Endothelial cell of umbilical vein (primary cell): ENCODE results near the gene PXYLP1. TPM values are rescaled to one million over a fixed set of nuclear protein-coding genes. Genes with fewer than 3 reads are reported as not detected.

Source experiments
- BruUV-seq: library from RNA; stranded (reverse); fragments of 400-500 nt; replicated peaks from 2 replicates; lab custom pipeline; 2021; lab: Mats Ljungman, UMichigan
- CTCF ChIA-PET: fragments of 300-600, 350-600 bp; sonication (Branson Sonifier 250); formaldehyde crosslinking; loops from one replicate; lab custom pipeline; 2021; ENCODE audit warnings: antibody characterized with exemption, inconsistent platforms; lab: Charles Lee
- POLR2A ChIA-PET: fragments of 300-600, 350-600 bp; sonication (Branson Sonifier 250); formaldehyde crosslinking; loops from one replicate; lab custom pipeline; 2021; ENCODE audit warnings: antibody characterized with exemption, inconsistent platforms; lab: Charles Lee
- DNase-seq: peaks from one replicate; pipeline ENCODE4 v3.0.0-alpha.2; 2011; ENCODE audit warnings: low read depth, low spot score
- FAIRE-seq: peaks from 2 replicates; lab custom pipeline; 2011; peaks lifted over from hg19 to GRCh38; lab: Jason Lieb, UNC
- H2AFZ ChIP-seq: 2 replicates; pipeline ENCODE4 v1.6.0; 2012; ENCODE audit warnings: low read depth, low read length, control low read depth, inconsistent platforms
- H3K27ac ChIP-seq: 2 replicates; pipeline ENCODE4 v1.5.1; 2011; ENCODE audit warnings: low read depth, mild to moderate bottlenecking, control low read depth, low read length, moderate library complexity; ENCODE audit not compliant: insufficient read depth
- H3K27me3 ChIP-seq, 2 experiments: 2 replicates each; pipeline versions ENCODE4 v1.6.0 to v1.6.1; 2011; ENCODE audit warnings: low read length in 2 of 2, mixed read lengths in 1 of 2; ENCODE audit not compliant: control insufficient read depth in 2 of 2, insufficient read depth in 2 of 2
- H3K36me3 ChIP-seq, 2 experiments: 2 replicates in 1 of 2; 3 replicates in 1 of 2; pipeline ENCODE4 v1.5.1; 2011; ENCODE audit warnings: low read length in 2 of 2, mild to moderate bottlenecking in 1 of 2, moderate library complexity in 1 of 2; ENCODE audit not compliant: control insufficient read depth in 2 of 2, insufficient read depth in 2 of 2; ENCODE audit errors: extremely low read depth in 1 of 2
- H3K4me1 ChIP-seq: 3 replicates; pipeline ENCODE4 v1.5.1; 2011; ENCODE audit warnings: mild to moderate bottlenecking, low read length; ENCODE audit not compliant: control insufficient read depth, insufficient read depth; ENCODE audit errors: extremely low read depth
- H3K4me2 ChIP-seq: 2 replicates; pipeline ENCODE4 v1.6.1; 2011; ENCODE audit warnings: low read length, control low read depth, mixed read lengths; ENCODE audit not compliant: insufficient read depth
- H3K4me3 ChIP-seq, 3 experiments: fragments of 200-600 bp in 1 of 3; sonication (generic), shearing (Covaris generic) in 1 of 3; replicated peaks in 1 of 3; 2 replicates each; pipeline ENCODE4 v1.5.1; 2011 to 2016; ENCODE audit warnings: control low read depth in 3 of 3, low read length in 3 of 3, mild to moderate bottlenecking in 2 of 3, inconsistent platforms in 1 of 3, low read depth in 1 of 3, moderate library complexity in 1 of 3; ENCODE audit not compliant: insufficient read depth in 1 of 3
- H3K79me2 ChIP-seq: 2 replicates; pipeline ENCODE4 v1.6.0; 2012; ENCODE audit warnings: low read length, inconsistent platforms; ENCODE audit not compliant: control insufficient read depth, insufficient read depth
- H3K9ac ChIP-seq: replicated peaks from 2 replicates; pipeline ENCODE3; 2011; ENCODE audit warnings: low read length, control low read depth; ENCODE audit not compliant: insufficient read depth; ENCODE audit errors: extremely low read depth
- H3K9me1 ChIP-seq: replicated peaks from 3 replicates; pipeline ENCODE4 v1.6.0; 2011; ENCODE audit warnings: mild to moderate bottlenecking, low read length; ENCODE audit not compliant: control insufficient read depth, insufficient read depth; ENCODE audit errors: extremely low read depth
- H3K9me3 ChIP-seq: replicated peaks from 2 replicates; pipeline ENCODE4 v1.5.1; 2012; ENCODE audit warnings: low read length, inconsistent platforms; ENCODE audit not compliant: control insufficient read depth, insufficient read depth
- H4K20me1 ChIP-seq: replicated peaks from 2 replicates; pipeline ENCODE3; 2011; ENCODE audit warnings: mild to moderate bottlenecking, low read length; ENCODE audit not compliant: control insufficient read depth, insufficient read depth; ENCODE audit errors: extremely low read depth
- EZH2 ChIP-seq: IDR thresholded peaks from 2 replicates; pipeline ENCODE4 v1.6.1; 2012; ENCODE audit warnings: borderline replicate concordance, low read depth, mild to moderate bottlenecking, moderate library complexity, low read length, inconsistent platforms; ENCODE audit not compliant: severe bottlenecking
- FOS ChIP-seq: IDR thresholded peaks from 2 replicates; pipeline ENCODE4 v1.6.1; 2011; ENCODE audit warnings: mild to moderate bottlenecking, low read length, moderate library complexity, borderline replicate concordance; ENCODE audit not compliant: insufficient read depth
- GATA2 ChIP-seq: IDR thresholded peaks from 2 replicates; pipeline ENCODE4 v1.7.0; 2011; ENCODE audit warnings: low read depth, mild to moderate bottlenecking, moderate library complexity, mixed read lengths, low read length; ENCODE audit not compliant: insufficient read length, insufficient read depth
- JUN ChIP-seq: IDR thresholded peaks from 2 replicates; pipeline ENCODE4 v1.6.1; 2011; ENCODE audit warnings: borderline replicate concordance, low read depth; ENCODE audit not compliant: insufficient read length, insufficient read depth
- MAX ChIP-seq: IDR thresholded peaks from 2 replicates; pipeline ENCODE4 v1.6.1; 2011; ENCODE audit not compliant: insufficient read depth, insufficient read length
- MYC ChIP-seq: IDR thresholded peaks from one replicate; pipeline ENCODE4 v1.6.1; 2011; ENCODE audit warnings: mild to moderate bottlenecking, low read depth, low read length
- POLR2A ChIP-seq: IDR thresholded peaks from 2 replicates; pipeline ENCODE4 v1.6.1; 2012; ENCODE audit warnings: low read depth, mild to moderate bottlenecking, control low read depth, low read length
- POLR2AphosphoS5 ChIP-seq: IDR thresholded peaks from 2 replicates; pipeline ENCODE4 v1.6.1; 2012; ENCODE audit warnings: low read depth, mild to moderate bottlenecking, control low read depth, low read length, moderate library complexity; ENCODE audit not compliant: insufficient read depth
- dilution Hi-C: fragments of 300-500 bp; cut with MboI; formaldehyde crosslinking; loops from one replicate; pipeline ENCODE4 v1.15.0; 2019; ENCODE audit warnings: low sequenced_read_pairs; ENCODE audit not compliant: extremely low pct_ligation_motif_present
- intact Hi-C: fragments of 100-400 bp; cut with micrococcal nuclease; formaldehyde crosslinking; loops from one replicate; pipeline ENCODE4 v1.10.0; 2022
- polyA plus RNA-seq, 4 experiments: library from polyadenylated mRNA; depleted of rRNA in 3 of 4; stranded (reverse) in 3 of 4; unstranded in 1 of 4; fragments of >200 nt; gene quantifications; 2 replicates each; pipeline versions ENCODE4 v1.2.1 to v1.2.3, GENCODE V29; 2011 to 2012; ENCODE audit warnings: missing spikeins in 1 of 4
- total RNA-seq: library from RNA; stranded (reverse); gene quantifications from 2 replicates; pipeline ENCODE4 v1.2.3, GENCODE V29; 2021
- TF ChIP-seq, protein P1 (sequence below), 2 donors: IDR thresholded peaks; 1 replicate in 1 of 2; 2 replicates in 1 of 2; pipeline ENCODE4 v1.5.1; 2011; ENCODE audit warnings: low read length in 2 of 2, mild to moderate bottlenecking in 2 of 2, moderate library complexity in 2 of 2, control low read depth in 1 of 2, inconsistent platforms in 1 of 2, low read depth in 1 of 2; ENCODE audit not compliant: insufficient read depth in 1 of 2; ENCODE audit errors: extremely low read depth in 1 of 2

PXYLP1 gene
- total and polyA plus RNA-seq, 2 donors (not counting 3 experiments of a cell fraction or from before 2014, with no cell fraction given) = 0.84 to 1.7 TPM

DNA sequence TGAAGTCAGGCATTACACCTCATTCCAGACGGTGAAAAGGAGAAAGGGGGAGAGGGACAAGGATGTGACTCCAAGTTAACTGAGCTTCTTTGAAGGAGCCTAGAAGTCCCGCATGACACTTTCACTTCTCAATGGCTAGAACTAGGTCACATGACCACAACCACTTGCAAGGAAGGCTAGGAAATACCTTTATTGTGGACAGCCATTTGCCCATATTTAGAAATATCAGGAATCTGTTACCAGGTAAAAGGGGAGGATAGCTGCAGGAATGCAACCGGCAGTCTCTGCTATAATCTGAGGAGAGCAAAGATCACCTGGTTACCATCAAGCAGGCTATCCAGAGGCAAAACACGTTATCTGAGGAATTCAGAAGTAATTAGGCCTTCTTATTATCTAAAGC lies 28.9 kb upstream of the PXYLP1 start:
- Histone ChIP-seq H3K4me3 (no peak overlapping the region), H3K27me3 (peaks cover 0 to 8% of the 10 kb centered on the region in 2 experiments), H3K9ac (no peak overlapping the region), H4K20me1 (no peaks in the 10 kb centered on the region), H3K36me3 (no peaks in the 10 kb centered on the region), H3K79me2 (no peaks in the 10 kb centered on the region), H2AFZ (no peak overlapping the region), H3K4me2 (no peak overlapping the region), H3K9me1 (no peaks in the 10 kb centered on the region), H3K9me3 (no peaks in the 10 kb centered on the region), H3K27ac (no peak overlapping the region), H3K4me1 (no peaks in the 10 kb centered on the region)
- TF ChIP-seq POLR2AphosphoS5 (no peak), JUN (no peak), GATA2 (no peak)
- intact Hi-C loops = no loop called here
- ChIA-PET POLR2A (no interaction called here), CTCF (no interaction called here)
- FAIRE-seq (no peak), DNase-seq (no peak)
- no TSS peak for BruUV-seq
- dilution Hi-C loops = no loop called here

DNA sequence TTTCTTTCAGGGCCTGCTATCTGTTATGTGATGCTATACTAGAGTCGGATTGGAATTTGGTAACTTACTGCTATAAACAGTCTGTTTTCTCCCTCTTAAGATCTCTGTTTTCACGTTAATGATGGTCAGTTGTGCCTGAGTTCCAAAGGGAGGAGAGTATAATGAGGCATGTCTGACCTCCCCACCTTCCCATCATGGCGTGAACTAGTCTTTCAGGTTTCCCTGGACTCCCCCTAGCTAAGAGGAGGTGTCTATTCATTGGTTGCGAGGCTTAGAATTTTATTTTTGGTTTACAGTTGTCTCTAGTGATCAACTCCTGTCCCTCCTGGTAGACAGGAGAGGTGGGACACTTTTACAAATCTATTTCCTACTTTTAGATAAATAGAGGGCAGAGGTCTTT lies 27.8 kb upstream of the PXYLP1 start:
- CTCF ChIA-PET = no interaction called here
- dilution Hi-C loops (no loop called here), intact Hi-C loops (no loop called here)
- H3K9me1 ChIP-seq = no peaks in the 10 kb centered on the region
- H3K79me2 ChIP-seq = no peaks in the 10 kb centered on the region
- POLR2A ChIA-PET = no interaction called here
- no peak overlapping the region for H2AFZ ChIP-seq
- no peak overlapping the region for H3K9ac ChIP-seq
- H3K4me3 ChIP-seq = no peak overlapping the region
- TF ChIP-seq EZH2 = no peak
- no peak for TF ChIP-seq GATA2
- no peak for TF ChIP-seq FOS
- no peak for TF ChIP-seq POLR2A
- no peak for TF ChIP-seq MAX
- TF ChIP-seq POLR2AphosphoS5 = no peak
- TF ChIP-seq MYC = no peak
- TF ChIP-seq, protein P1, sequence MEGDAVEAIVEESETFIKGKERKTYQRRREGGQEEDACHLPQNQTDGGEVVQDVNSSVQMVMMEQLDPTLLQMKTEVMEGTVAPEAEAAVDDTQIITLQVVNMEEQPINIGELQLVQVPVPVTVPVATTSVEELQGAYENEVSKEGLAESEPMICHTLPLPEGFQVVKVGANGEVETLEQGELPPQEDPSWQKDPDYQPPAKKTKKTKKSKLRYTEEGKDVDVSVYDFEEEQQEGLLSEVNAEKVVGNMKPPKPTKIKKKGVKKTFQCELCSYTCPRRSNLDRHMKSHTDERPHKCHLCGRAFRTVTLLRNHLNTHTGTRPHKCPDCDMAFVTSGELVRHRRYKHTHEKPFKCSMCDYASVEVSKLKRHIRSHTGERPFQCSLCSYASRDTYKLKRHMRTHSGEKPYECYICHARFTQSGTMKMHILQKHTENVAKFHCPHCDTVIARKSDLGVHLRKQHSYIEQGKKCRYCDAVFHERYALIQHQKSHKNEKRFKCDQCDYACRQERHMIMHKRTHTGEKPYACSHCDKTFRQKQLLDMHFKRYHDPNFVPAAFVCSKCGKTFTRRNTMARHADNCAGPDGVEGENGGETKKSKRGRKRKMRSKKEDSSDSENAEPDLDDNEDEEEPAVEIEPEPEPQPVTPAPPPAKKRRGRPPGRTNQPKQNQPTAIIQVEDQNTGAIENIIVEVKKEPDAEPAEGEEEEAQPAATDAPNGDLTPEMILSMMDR (IDR thresholded peaks at IDR 0.05; ENCODE audit: extremely low read depth in 1 of 2, insufficient read depth in 1 of 2, low read depth in 1 of 2, low read length in 2 of 2) = no peak
- TF ChIP-seq JUN = no peak
- no peak for DNase-seq
- no peak for FAIRE-seq
- no TSS peak for BruUV-seq
- no peaks in the 10 kb centered on the region for H3K4me1 ChIP-seq
- H3K27ac ChIP-seq = no peak overlapping the region
- no peaks in the 10 kb centered on the region for H3K36me3 ChIP-seq
- H3K9me3 ChIP-seq = no peaks in the 10 kb centered on the region
- no peaks in the 10 kb centered on the region for H4K20me1 ChIP-seq
- peaks cover 0 to 3% of the 10 kb centered on the region in 2 experiments for H3K27me3 ChIP-seq
- no peak overlapping the region for H3K4me2 ChIP-seq
